Measurements from ENCODE around the gene SRD5A1.

GRCh38 chr5:6676702-6677101 lies 43.5 kb downstream of the SRD5A1 start:
- TF ChIP-seq, protein P1, sequence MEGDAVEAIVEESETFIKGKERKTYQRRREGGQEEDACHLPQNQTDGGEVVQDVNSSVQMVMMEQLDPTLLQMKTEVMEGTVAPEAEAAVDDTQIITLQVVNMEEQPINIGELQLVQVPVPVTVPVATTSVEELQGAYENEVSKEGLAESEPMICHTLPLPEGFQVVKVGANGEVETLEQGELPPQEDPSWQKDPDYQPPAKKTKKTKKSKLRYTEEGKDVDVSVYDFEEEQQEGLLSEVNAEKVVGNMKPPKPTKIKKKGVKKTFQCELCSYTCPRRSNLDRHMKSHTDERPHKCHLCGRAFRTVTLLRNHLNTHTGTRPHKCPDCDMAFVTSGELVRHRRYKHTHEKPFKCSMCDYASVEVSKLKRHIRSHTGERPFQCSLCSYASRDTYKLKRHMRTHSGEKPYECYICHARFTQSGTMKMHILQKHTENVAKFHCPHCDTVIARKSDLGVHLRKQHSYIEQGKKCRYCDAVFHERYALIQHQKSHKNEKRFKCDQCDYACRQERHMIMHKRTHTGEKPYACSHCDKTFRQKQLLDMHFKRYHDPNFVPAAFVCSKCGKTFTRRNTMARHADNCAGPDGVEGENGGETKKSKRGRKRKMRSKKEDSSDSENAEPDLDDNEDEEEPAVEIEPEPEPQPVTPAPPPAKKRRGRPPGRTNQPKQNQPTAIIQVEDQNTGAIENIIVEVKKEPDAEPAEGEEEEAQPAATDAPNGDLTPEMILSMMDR (conservative IDR thresholded peaks at IDR 0.05) = no peak
- TF ChIP-seq EZH2 (IDR thresholded peaks at IDR 0.05; ENCODE audit: low read depth) = no peak
